Measurements from ENCODE around the gene CASP8AP2. TPM values are rescaled to one million over a fixed set of nuclear protein-coding genes. Genes with fewer than 3 reads are reported as not detected.
"Not testable (repeated sequence)": the region's sequence is repeated elsewhere in the genome, so short reads cannot be mapped to it uniquely, and the experiment has no call there.

Gene CASP8AP2
- total RNA-seq (6.5 and 8.9 TPM in 2 replicates), polyA plus RNA-seq (20.2 and 21.6 TPM in 2 replicates)

DNA sequence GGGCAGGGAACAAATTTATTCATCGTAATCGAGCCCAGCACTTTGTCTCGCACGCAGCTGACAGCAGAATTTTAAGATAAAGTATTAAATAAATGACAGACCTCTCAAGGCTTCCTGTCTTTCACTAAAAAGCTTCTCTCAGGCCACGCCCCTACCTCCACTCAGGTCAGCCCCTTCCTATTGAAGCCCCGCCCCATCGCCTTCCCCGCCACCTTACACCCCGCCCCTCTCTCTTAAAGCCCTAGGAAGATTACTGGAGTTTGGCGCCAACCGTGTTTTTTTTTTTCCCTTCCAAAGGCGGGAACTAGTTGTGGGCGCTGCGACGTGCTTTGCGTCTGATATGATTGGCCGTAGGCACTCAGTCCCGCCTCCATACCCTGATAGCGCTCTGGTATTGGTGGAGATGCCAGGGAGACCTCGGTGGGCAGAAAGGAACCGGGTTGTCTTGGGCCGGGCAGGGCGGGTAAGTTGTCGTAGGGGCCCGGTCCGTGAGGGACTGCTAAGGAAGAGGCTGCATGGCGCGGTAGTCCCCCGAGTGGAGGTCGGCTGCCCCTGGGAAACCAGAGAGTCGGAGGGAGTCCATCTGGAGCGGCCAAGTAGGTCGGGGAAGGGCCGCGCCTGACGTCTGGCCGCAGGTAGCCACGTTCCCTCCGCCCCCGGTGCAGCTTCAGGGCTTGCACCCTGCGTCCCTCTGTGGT, at the start of gene CASP8AP2:
Gene CASP8AP2, plus strand, starts transcription at position 409 of the 698 bp plus-strand sequence.
- Histone ChIP-seq H3K27ac (peak within 1 kb of the TSS; percentile 63), H3K36me3 (peaks cover 3% of the 10 kb centered on the region), H3K9me3 (ENCODE audit: low read depth) (no peaks in the 10 kb centered on the region), H3K4me1 (ENCODE audit: low read depth) (no peaks in the 10 kb centered on the region), H3K27me3 (no peaks in the 10 kb centered on the region), H3K4me3 (peak within 1 kb of the TSS; percentile 57)
- peak; percentile 98 to 99 for DNase-seq (ENCODE audit: low read depth in 1 of 2, low spot score in 1 of 2)
- TF ChIP-seq, protein P1, sequence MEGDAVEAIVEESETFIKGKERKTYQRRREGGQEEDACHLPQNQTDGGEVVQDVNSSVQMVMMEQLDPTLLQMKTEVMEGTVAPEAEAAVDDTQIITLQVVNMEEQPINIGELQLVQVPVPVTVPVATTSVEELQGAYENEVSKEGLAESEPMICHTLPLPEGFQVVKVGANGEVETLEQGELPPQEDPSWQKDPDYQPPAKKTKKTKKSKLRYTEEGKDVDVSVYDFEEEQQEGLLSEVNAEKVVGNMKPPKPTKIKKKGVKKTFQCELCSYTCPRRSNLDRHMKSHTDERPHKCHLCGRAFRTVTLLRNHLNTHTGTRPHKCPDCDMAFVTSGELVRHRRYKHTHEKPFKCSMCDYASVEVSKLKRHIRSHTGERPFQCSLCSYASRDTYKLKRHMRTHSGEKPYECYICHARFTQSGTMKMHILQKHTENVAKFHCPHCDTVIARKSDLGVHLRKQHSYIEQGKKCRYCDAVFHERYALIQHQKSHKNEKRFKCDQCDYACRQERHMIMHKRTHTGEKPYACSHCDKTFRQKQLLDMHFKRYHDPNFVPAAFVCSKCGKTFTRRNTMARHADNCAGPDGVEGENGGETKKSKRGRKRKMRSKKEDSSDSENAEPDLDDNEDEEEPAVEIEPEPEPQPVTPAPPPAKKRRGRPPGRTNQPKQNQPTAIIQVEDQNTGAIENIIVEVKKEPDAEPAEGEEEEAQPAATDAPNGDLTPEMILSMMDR (IDR thresholded peaks at IDR 0.05; ENCODE audit: low read depth, low read length) = no peak

DNA sequence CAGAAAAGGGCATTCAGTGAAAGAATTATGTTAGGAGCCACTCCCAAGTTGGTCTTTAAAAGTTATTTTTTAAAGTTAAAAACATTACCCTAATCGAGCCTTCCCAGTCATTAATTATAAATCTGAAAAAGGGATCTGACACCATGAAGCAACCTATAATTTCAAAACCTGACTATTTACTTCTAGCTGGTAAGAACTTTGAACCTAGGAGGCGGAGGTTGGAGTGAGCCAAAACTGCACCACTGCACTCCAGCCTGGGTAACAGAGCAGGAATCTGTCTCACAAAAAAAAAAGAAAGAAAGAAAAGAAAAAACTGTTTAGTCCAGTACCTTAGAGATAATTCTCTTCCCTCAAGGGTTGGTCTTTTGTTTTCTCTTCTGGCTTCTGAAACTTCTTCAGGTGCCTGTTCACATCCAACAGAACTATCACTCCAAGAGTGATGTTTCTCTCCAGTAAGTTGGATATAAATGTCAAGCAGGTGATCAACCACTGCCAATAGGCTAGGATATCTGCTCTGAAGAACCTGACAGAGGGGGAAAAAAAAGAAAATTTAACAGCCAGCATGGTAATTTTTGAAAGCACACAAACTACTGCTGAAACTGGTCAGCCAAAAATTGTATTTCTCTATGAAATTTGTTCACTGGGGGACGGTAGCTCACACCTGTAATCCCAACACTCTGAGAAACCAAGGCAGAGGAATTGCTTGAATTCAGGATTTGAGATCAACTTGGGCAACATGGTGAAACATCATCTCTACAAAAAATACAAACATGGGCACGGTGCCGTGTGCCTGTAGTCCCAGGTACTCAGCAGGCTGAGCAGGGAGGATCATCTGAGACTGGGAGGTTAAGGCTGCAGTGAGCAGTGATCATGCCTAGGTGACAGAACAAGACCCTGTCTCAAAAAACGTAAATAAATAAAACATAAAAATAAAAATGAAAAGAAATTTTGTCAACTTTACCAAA, 48.3 kb upstream of the CASP8AP2 start:
- no peaks in the 10 kb centered on the region for H3K9me3 ChIP-seq (ENCODE audit: low read depth)
- H3K36me3 ChIP-seq = peaks cover 39% of the 10 kb centered on the region
- no peaks in the 10 kb centered on the region for H3K4me1 ChIP-seq (ENCODE audit: low read depth)
- TF ChIP-seq, protein P1 (IDR thresholded peaks at IDR 0.05; ENCODE audit: low read depth, low read length) = no peak
- no peak overlapping the region for H3K27ac ChIP-seq
- DNase-seq (ENCODE audit: low read depth in 1 of 2, low spot score in 1 of 2) = no peak
- H3K4me3 ChIP-seq = no peak overlapping the region
- no peaks in the 10 kb centered on the region for H3K27me3 ChIP-seq

GRCh38 chr6:89782222-89782621, 47.5 kb upstream of the CASP8AP2 start:
- peaks cover 39% of the 10 kb centered on the region for H3K36me3 ChIP-seq

GRCh38 chr6:89783293-89783692, 46.4 kb upstream of the CASP8AP2 start:
- not testable (repeated sequence) for H3K27ac ChIP-seq; DNase-seq (ENCODE audit: low read depth in 1 of 2, low spot score in 1 of 2); H3K4me3 ChIP-seq; H3K4me1 ChIP-seq (ENCODE audit: low read depth); H3K9me3 ChIP-seq (ENCODE audit: low read depth); H3K27me3 ChIP-seq
- H3K36me3 ChIP-seq = peaks cover 47% of the 10 kb centered on the region

More at GRCh38 chr6:89782222-89782621, 47.5 kb upstream of the CASP8AP2 start:
- Histone ChIP-seq H3K4me1 (ENCODE audit: low read depth) (no peaks in the 10 kb centered on the region), H3K9me3 (ENCODE audit: low read depth) (no peaks in the 10 kb centered on the region), H3K27me3 (no peaks in the 10 kb centered on the region), H3K4me3 (no peak overlapping the region), H3K27ac (no peak overlapping the region)
- no peak for DNase-seq (ENCODE audit: low read depth in 1 of 2, low spot score in 1 of 2)
- TF ChIP-seq, protein P1 (IDR thresholded peaks at IDR 0.05; ENCODE audit: low read depth, low read length) = no peak

DNA sequence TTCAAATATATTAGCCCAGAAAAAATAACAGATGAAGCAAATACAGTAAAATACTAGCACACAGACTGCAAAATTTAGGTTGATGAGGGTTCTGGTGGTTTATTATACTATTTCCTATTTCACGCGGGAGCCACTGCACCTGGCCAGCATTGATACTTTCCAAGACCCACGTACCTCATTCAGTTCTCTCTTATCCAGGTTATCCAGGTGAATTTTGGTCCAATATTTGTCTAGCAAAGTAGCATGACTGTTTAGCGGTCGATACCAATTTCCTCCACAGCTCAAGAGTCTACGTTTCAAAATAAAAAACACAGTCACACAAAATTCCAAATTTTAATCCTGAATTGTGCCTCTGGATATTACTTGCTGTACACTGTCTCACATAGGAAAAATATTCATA, 44.8 kb upstream of the CASP8AP2 start:
- no peak overlapping the region for H3K27ac ChIP-seq
- no peak overlapping the region for H3K4me3 ChIP-seq
- TF ChIP-seq, protein P1 (IDR thresholded peaks at IDR 0.05; ENCODE audit: low read depth, low read length) = no peak
- no peaks in the 10 kb centered on the region for H3K4me1 ChIP-seq (ENCODE audit: low read depth)
- no peaks in the 10 kb centered on the region for H3K9me3 ChIP-seq (ENCODE audit: low read depth)
- no peaks in the 10 kb centered on the region for H3K27me3 ChIP-seq
- H3K36me3 ChIP-seq = peaks cover 48% of the 10 kb centered on the region
- no peak for DNase-seq (ENCODE audit: low read depth in 1 of 2, low spot score in 1 of 2)
